HG03457 (cell line): Measurements from ENCODE around the gene TCF23.
"Not testable (repeated sequence)": the region's sequence is repeated elsewhere in the genome, so short reads cannot be mapped to it uniquely, and the experiment has no call there.

ENCODE experiments used
- ATAC-seq: cut with Tn5 transposase; IDR thresholded peaks from one replicate; pipeline ENCODE4 v1.9.1; 2021; ENCODE audit warnings: moderate number of reproducible peaks; ENCODE audit not compliant: unreplicated experiment

Gene TCF23

DNA sequence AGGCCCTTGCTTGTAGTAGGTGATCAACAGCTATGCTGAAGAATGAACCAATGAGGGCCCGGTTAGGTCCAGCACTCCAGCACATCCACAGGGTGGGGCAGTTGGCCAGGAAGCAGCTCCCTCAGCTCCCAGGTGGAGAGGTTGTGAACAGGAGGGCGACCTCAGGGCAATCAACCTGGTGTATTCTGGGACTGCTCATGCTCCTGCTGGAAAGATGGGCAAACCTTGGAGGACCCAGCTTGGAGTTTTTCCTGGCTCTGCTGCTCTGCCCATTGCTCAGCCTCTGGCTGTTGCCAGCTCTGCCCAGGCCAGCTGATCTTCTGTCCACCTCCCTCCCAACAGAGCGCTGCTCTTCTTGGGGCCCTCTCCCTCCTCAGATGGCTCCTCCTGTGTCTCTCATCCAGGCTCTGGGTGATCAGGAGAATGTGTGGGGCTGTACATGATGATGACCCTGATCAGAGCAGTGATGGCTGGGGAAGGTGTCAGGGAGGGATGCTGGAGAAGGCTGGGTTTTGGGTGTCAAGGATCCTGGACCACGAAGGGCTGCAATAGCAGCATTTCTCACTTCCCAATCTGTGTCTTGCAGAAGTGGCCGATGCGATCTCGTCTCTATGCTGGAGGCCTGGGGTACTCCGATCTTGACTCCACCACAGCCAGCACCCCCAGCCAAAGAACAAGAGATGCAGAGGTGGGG, 3.4 kb downstream of the TCF23 start:
- ATAC-seq: no peak

- no peak for ATAC-seq
Measured at GRCh38 chr2:27152796-27153464, 4.1 kb downstream of the TCF23 start.

DNA sequence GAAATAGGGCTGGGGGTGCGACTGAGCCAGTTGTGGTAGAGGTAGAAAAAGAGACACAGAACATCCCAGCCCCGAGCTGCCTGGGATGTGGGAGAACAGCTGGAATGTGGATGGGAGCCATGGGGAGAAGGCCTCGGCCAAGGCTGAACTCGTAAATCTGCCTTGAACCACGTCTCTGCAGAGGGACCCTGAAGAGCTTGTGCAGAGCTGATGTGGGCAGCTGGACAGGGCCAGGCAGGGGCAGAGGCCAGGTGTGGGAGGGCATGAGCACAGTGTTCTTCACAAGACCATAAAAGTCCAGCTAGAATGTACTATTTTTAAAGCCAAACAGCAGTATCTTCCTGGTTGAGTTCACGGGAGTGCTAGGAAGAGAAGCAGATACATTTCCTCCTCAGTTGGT, 5.7 kb downstream of the TCF23 start:
- no peak for ATAC-seq

DNA sequence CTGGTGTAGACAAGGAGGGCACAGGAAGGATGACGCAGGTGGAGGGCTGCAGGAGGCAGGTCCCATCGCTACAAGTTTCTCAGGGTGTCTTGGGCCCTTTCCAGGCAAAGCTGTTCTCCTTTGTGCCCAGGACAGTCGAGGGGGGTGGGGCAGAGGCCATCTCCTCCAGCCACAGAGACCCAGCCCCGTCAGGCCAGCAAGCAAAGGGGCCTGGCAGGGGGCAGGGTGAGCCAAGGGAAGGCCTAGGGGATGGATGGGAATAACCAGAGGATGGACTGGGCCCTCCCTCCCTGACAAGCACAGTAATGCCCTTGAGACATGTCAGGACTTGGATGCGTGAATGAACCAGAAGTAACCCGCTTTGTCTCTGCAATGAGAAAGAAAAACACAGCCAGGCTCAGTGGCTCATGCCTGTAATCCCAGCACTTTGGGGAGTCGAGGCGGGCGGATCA, 6.3 kb downstream of the TCF23 start:
- ATAC-seq: no peak

DNA sequence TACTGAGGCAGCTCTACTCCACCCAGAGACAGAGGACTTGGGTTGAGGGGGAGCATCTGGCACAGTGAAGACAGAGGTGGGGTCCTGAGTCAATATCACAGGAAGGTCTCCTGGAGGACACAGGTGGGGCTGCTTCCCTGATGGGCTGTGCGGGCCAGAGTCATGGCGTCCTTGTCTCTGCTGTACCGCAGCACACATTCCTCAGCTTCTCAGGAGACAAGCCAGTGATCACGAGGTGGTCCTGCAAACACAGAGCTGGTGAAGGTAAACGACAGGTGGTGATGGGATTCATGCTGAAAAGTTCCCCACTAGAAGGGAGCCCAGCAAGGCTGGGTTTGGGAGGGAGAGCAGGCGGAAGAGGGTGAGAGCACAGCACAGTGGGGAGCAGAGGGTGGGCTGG, 9.7 kb downstream of the TCF23 start:
- ATAC-seq: no peak

DNA sequence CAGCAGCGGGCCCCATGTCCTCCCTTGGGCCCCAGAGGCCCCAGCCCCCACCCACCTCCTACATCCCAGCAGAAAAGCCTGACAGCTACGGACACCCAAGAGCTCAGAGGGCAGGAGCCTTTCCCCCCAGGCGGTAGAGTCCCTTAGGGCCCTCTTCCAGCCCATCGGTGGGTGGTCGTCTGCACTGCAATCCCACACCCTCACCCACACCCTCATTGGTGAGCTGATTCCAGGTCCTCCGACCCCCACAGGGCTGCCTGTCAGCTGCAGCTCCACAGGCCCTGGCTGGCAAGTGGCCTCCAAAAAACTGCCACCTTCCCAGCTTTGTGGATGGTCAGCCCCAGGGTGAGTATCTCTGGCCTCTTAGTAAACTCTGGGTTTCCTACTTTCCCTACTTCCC, 10.5 kb downstream of the TCF23 start:
- no peak for ATAC-seq

DNA sequence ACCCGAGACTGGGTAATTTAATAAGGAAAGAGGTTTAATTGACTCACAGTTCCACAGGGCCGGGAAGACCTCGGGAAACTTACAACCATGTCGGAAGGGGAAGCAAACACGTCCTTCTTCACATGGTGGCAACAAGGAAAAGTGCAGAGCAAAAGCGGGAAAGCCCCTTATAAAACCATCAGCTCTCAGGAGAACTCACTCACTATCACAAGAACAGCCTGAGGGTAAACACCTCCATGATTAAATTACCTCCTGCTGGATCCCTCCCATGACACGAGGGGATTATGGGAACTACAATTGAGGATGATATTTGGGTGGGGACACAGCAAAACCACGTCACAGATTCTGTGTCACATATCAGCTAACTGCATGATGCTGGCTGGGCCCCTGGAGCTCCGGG, 11.4 kb downstream of the TCF23 start:
- no peak for ATAC-seq

DNA sequence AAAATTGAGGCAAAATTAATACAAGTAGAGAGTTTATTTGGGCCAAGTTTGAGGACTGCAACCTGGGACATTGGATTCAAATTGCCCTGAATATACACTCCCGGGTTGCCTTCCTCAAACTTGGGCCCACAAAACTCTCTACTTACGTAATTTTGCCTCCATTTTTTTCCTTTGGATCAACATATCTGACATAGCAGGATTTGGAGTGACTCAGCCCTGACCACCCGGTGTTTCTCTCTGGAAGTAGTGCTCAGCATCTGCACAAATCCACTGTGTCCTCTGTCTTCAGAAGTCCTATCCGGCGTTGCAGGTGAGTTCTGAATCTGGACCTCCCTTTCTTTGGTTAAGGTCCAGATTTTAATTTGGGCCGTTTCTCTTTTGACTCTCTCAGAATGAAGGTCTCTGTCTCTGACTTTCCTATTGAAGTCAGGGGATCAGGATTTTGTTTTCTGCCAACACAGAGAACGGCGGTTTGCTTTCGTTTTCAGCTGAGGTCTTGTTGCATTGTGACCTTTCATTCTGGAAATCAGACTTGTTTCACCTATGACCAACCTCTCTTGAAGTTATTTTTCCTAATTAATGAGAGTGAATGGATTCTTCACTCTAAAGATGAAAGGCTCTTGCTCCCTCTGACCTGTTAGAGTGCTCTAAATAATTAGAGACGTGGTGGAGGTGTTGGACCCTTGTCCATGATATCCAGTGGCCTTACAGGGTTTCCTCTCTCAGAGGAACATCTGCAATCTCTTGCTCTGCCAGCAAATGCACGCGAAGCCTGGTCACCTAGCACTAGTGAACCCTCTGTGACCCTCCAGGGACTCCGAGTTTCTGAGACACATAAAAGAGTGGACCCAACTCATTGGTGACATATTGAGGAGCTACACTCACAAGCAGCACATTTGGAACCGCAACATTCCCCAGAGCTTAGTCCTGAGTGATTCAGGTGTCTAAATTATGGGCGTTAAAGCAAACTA, 13.6 kb downstream of the TCF23 start:
- no peak for ATAC-seq

DNA sequence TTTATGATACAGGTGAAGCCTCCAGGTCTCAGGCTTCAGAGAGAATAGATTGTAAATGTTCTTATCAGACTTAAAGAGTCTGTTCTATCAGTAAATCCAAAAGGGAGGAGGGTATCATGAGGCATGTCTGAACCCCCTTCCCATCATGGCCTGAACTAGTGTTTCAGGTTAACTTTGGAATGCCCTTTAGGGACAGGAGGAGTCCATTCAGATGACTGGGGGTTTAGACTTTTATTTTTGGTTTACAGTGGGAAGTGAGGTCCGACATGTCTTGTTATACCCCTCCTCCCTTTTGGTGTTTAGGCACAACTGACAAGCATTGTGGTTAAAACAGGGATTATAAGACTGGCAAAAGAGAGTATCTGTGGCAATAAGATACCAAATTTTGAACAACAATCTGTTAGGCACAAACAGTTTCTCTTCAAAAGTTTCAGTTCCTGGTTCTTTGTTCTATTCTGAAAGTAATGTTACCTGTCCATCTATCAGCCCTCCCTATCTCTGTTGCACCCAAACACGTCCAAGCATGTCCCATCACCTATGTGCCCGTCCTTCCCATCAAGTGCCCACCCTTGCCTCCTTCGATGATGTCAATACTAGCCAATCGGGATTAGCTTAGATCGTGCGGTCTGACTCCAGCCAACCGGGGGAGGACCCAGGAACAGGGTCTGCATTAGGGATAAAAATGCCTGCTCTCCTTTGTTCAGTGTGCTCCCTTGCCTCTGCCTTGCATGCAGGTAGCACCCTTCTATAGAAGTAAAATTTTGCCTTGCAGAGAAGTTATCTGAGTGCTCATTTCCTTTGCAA, 16.4 kb downstream of the TCF23 start:
- ATAC-seq: no peak

- no peak for ATAC-seq
Measured at GRCh38 chr2:27170581-27171337, 22.0 kb downstream of the TCF23 start.

- ATAC-seq: no peak
Measured at GRCh38 chr2:27171351-27171848, 22.6 kb downstream of the TCF23 start.

- no peak for ATAC-seq
Measured at GRCh38 chr2:27174638-27175037, 25.8 kb downstream of the TCF23 start.

DNA sequence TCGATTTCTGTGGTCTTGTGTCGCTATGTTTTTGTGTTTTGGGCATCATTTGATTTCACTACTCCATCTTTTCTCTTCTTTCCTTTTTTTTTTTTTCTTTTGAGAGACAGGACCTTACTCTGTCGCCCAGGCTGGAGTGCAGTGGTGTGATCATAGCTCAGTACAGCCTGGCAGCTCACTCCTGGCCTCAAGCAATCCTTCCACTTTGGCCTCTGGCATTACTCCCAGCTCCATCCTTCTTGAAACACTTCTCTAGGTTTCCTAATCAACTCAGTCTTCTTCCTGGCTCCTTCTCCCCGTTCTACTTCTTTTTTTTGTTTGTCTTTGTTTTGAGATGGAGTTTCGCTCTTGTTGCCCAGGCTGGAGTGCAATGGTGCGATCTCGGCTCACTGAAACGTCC, 26.5 kb downstream of the TCF23 start:
- no peak for ATAC-seq

DNA sequence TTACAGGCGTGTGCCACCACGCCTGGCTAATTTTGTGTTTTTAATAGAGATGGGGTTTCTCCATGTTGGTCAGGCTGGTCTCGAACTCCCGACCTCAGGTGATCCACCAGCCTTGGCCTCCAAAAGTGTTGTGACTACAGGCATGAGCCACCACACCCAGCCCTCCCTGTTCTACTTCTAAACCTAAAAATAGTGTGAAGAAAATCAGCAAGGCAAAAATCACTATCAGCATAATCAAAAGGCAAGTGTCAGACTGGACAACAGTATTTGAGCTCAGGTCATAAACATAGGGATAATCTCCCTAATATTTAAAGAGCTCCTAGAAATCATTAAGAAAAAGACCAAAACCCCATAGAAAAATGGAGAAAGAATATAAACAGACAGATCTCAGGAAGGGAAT, 27.0 kb downstream of the TCF23 start:
- ATAC-seq: not testable (repeated sequence)

GRCh38 chr2:27177441-27178351, 28.9 kb downstream of the TCF23 start:
- ATAC-seq: no peak

DNA sequence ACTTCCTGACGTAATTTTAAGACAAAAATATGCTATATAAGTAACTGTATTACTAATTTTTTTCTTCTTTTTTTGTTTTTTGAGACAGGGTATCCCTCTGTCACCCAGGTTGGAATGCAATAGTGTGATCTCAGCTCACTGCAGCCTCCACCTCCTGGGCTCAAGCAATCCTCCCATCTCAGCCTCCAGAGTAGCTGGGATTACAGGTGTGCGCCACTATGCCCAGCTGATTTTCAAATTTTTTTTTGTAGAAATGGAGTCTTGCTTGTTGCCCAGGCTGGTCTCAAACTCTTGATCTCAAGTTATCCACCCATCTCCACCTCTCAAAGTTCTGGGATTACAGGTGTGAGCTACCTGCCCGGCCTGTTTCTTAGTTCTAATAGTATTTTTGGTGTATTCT, 29.7 kb downstream of the TCF23 start:
- no peak for ATAC-seq

- ATAC-seq: no peak
Measured at GRCh38 chr2:27179344-27180000, 30.7 kb downstream of the TCF23 start.

DNA sequence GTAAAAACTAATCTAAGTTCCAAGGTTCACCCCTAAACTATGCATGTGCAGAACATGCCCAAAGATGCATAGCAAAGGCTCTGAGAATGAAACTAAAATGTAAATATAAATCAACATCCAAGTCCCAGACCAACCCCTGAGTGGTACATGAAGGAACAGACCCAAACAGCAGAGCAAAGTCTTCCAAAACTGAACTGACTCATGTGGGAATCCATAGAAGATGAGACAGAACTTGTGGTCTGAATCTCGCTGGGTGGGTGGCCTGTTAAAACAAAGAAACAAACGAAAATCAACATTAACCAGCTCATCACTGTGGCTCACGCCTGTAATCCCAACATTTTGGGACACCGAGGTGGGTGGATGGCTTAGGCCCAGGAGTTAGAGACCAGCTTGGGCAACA, 33.5 kb downstream of the TCF23 start:
- ATAC-seq: no peak
